Epithelial cell of proximal tubule (primary cell): ENCODE measurements around the gene DPY19L1. TPM values are rescaled to one million over a fixed set of nuclear protein-coding genes. Genes with fewer than 3 reads are reported as not detected.
"Not testable (repeated sequence)": the region's sequence is repeated elsewhere in the genome, so short reads cannot be mapped to it uniquely, and the experiment has no call there.

ENCODE experiments used
- DNase-seq: peaks from one replicate; pipeline ENCODE4 v3.0.0-alpha.2; 2011; ENCODE audit warnings: low read depth
- H3K4me3 ChIP-seq: 2 replicates; pipeline ENCODE4 v1.5.1; 2011; ENCODE audit warnings: low read depth, mild to moderate bottlenecking, low read length
- CTCF ChIP-seq: conservative IDR thresholded peaks from 2 replicates; pipeline ENCODE4 v1.5.1; 2012; ENCODE audit warnings: low read depth, mild to moderate bottlenecking, low read length
- total RNA-seq: library from RNA; depleted of rRNA; stranded (reverse); fragments of >200 nt; gene quantifications from 2 replicates; pipeline ENCODE4 v1.2.3, GENCODE V29; 2015

DPY19L1 gene
- total RNA-seq, 1 donor from 2014 or later: 28.0 TPM

- no peak for TF ChIP-seq CTCF
- DNase-seq: no peak
- no peak overlapping the region for H3K4me3 ChIP-seq
Measured at GRCh38 chr7:34916267-34916666, 121.0 kb downstream of the DPY19L1 start.

DNA sequence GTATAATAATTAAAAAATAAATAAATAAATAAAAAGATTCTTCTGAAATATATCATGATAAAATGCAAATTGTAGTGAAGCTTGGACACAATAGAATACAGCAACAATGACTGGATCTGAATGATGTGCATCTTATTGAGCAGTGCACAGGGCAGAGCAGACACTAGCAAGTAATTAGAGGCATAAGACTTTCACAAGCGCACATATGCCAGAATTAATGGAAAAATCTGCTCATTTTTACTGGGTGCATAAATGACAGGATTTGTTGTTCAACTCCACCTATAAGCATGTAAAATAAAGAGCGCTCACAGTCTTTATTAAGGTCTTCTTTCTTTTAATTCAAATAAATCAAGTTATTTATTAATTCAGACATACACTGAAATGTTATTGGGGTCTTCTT is 125.0 kb downstream of the DPY19L1 start:
- H3K4me3 ChIP-seq: no peak overlapping the region
- TF ChIP-seq CTCF: no peak
- no peak for DNase-seq

- peak overlapping the region; percentile 50 for H3K4me3 ChIP-seq
- not testable (repeated sequence) for DNase-seq
Measured at GRCh38 chr7:34906266-34906850, 130.9 kb downstream of the DPY19L1 start.

- TF ChIP-seq CTCF: no peak
- DNase-seq: no peak
- H3K4me3 ChIP-seq: no peak overlapping the region
Measured at GRCh38 chr7:34904987-34905386, 132.3 kb downstream of the DPY19L1 start.

- not testable (repeated sequence) for H3K4me3 ChIP-seq, DNase-seq
Measured at GRCh38 chr7:34903921-34904320, 133.4 kb downstream of the DPY19L1 start.

GRCh38 chr7:34902182-34902581 is 135.1 kb downstream of the DPY19L1 start:
- DNase-seq: no peak
- no peak for TF ChIP-seq CTCF
- no peak overlapping the region for H3K4me3 ChIP-seq

DNA sequence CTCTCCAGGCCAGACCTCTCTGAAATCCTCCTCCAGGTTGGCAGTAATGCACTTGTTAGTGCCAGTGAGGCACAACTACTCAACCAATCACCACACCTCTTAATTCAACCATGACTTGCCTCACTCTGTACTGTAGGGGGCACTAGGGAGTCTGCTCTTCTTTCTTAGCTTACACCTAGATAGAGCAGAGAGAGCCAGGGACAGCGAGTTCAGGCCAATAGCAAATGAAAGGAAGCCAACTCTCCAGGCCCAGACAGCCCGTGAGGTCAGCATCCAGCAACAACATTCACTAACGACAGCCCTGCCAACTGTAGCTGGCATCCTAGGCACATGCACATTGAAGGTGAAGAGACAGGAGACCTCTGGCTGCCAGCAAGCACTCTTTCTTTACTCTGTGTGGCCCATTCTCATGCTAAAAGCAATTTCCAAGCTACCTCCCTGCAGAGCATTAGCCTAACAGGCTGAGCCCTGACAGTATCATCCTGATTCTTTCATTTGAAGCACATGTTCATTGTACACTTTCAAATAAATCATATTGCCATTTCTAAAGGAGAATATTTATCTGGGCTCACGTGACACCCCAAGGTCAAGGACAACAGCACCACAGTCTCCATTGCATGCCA is 136.3 kb downstream of the DPY19L1 start:
- H3K4me3 ChIP-seq: no peak overlapping the region
- peak; percentile 42 for TF ChIP-seq CTCF
- no peak for DNase-seq

DNA sequence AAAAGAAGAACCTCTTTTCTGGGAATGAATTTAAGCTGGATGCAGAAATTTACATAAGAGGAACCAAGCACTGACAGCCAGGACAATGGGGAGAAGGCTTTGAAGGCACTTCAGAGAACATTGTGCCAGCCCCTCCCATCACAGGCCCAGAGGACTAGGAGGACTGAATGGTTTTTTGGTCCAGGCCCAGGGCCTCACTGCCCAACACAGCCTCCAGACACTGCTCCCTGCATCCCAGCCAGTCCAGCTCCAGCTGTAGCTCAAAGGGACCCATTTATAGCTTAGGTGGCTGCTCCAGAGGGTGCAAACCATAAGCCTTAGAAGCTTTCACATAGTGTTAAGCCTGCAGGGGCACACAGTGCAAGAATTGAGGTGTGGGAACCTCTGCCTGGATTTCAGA is 142.1 kb downstream of the DPY19L1 start:
- H3K4me3 ChIP-seq: no peak overlapping the region

More for the DNA sequence above, 142.1 kb downstream of the DPY19L1 start:
- DNase-seq: no peak
- TF ChIP-seq CTCF: no peak
